ENCODE measurements around the gene CADPS2. TPM values are rescaled to one million over a fixed set of nuclear protein-coding genes. Genes with fewer than 3 reads are reported as not detected.

The CADPS2 gene
- 41.9 and 47.7 TPM in 2 replicates for total RNA-seq

GRCh38 chr7:122886357-122887081, at the start of gene CADPS2:
TSS of gene CADPS2 (minus strand) at chr7:122886460. CDS start at chr7:122886337, 123 bp downstream.

DNA sequence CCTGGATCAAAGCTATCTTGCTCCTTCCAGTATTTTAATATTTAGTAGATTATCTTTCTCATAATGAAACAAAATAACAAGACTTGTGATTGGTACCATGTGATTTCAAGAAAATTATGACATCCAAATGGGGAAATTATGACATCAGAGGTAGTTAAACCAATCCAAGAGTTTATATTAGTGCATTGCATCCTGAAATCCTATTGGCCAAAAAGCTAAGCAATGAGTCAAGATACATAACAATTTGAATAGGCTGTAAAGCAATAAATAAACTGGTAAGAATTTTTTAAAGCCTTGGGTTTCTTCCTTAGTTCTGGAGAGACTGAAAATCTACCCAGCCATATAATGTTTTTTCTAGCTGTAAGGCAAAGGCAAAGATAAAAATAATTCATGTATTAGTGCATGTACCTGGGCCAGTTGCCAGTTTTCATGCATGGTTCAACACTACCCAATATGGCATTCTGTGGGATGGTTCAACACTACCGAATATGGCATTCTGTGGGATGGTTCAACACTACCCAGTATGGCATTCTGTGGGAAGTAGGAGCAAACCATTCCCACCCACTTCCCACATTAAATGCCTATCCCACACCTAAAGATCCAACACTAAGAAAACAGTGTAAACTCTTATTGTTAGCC, 183.3 kb downstream of the CADPS2 start, which contains the start of gene RNF148:
Gene RNF148 (minus strand): TSS at position 51 of the 639 bp plus-strand sequence. CDS start 172 bp downstream, outside the sequence.

DNA sequence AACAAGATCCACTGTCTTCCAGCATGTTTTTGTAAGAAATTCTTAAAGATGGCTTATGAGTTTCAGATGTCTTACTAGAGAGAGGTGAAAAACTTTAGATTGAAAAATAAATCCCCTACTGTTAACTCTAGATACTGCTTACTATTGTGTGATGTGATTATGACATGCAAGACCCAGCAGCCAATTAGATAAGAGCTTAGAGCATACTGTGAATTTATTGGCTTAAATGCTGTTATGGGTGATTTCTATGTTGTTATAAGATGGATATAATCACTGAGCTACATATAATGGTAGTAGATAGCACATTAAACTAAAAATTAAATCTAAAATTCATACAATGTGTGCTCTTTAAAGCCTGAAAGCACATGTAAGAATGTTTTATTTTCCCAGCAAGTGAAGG, 187.2 kb downstream of the CADPS2 start, which contains the start of gene RNF133:
Gene RNF133 (minus strand): TSS at position 101 of the 400 bp plus-strand sequence. CDS start 199 bp downstream, outside the sequence.

GRCh38 chr7:122304319-122304975, 581.8 kb downstream of the CADPS2 start, which contains the start of gene FEZF1:
TSS of gene FEZF1 (minus strand) at chr7:122304750. CDS start at chr7:122304437, 313 bp downstream.

Other genes starting within 250 kb of the CADPS2 start
- 0.32 and 1.1 TPM in 2 replicates for gene RNF133, start 187.3 kb downstream of the CADPS2 start, total RNA-seq
- 0.32 and 1.1 TPM in 2 replicates for gene RNF148, start 183.5 kb downstream of the CADPS2 start, total RNA-seq
- not detected in 2 replicates for gene TAS2R16, start 109.2 kb upstream of the CADPS2 start, total RNA-seq

All from epithelial cell of umbilical artery (primary cell).